Panc1 (cell line): ENCODE measurements around the gene KCNH1. TPM values are rescaled to one million over a fixed set of nuclear protein-coding genes. Genes with fewer than 3 reads are reported as not detected.

Experiments
- ATAC-seq: fragments of 200-7000 bp; cut with Tn5 transposase; 2 replicates; pipeline ENCODE4 v1.9.1; 2020; ENCODE audit warnings: mild to moderate bottlenecking, moderate library complexity
- Bru-seq: library from RNA; stranded (reverse); fragments of 400-500 nt; gene quantifications from one replicate; lab custom pipeline; 2021; lab: Mats Ljungman, UMichigan
- BruChase-seq, 2 experiments: library from RNA; stranded (reverse); fragments of 400-500 nt; gene quantifications; one replicate each; lab custom pipeline; 2021; lab: Mats Ljungman, UMichigan
- BruUV-seq: library from RNA; stranded (reverse); fragments of 400-500 nt; replicated peaks from 2 replicates; lab custom pipeline; 2021; lab: Mats Ljungman, UMichigan
- CTCF ChIA-PET: fragments of 300-600 bp; sonication (Branson Sonifier 250); formaldehyde crosslinking; loops from one replicate; lab custom pipeline; 2022; ENCODE audit warnings: antibody characterized with exemption; lab: Charles Lee
- POLR2A ChIA-PET: fragments of 300-600 bp; sonication (Branson Sonifier 250); formaldehyde crosslinking; loops from one replicate; lab custom pipeline; 2022; ENCODE audit warnings: antibody characterized with exemption; lab: Charles Lee
- DNase-seq: peaks from one replicate; pipeline ENCODE4 v3.0.0-alpha.2; 2010; ENCODE audit warnings: low read depth, low spot score
- H3K27ac ChIP-seq: 2 replicates; pipeline ENCODE4 v1.5.1; 2011; ENCODE audit warnings: mild to moderate bottlenecking, low read length, inconsistent platforms
- H3K27me3 ChIP-seq: fragments of 200-500 bp; sonication (Bioruptor generic); 2 replicates; pipeline ENCODE4 v1.6.0; 2014; ENCODE audit warnings: low read length, inconsistent platforms; ENCODE audit not compliant: control insufficient read depth, insufficient read depth
- H3K36me3 ChIP-seq: fragments of 200-500 bp; sonication (Bioruptor generic); 2 replicates; pipeline ENCODE4 v1.5.1; 2014; ENCODE audit warnings: inconsistent platforms, mild to moderate bottlenecking, low read length, moderate library complexity; ENCODE audit not compliant: control insufficient read depth, insufficient read depth
- H3K4me1 ChIP-seq: 2 replicates; pipeline ENCODE4 v1.5.1; 2011; ENCODE audit warnings: inconsistent platforms, mild to moderate bottlenecking, low read length, moderate library complexity; ENCODE audit not compliant: control insufficient read depth, insufficient read depth
- H3K4me3 ChIP-seq, 2 experiments: 2 replicates each; pipeline ENCODE4 v1.5.1; 2011 to 2012; ENCODE audit warnings: low read depth in 2 of 2, low read length in 2 of 2, mild to moderate bottlenecking in 2 of 2, inconsistent platforms in 1 of 2, moderate library complexity in 1 of 2
- H3K9me3 ChIP-seq: fragments of 200-500 bp; sonication (Bioruptor generic); 2 replicates; pipeline ENCODE4 v1.5.1; 2014; ENCODE audit warnings: low read depth, mild to moderate bottlenecking, inconsistent platforms, low read length, moderate library complexity; ENCODE audit not compliant: control insufficient read depth, insufficient read depth
- CTCF ChIP-seq: fragments of 450-650 bp; IDR thresholded peaks from 2 replicates; pipeline ENCODE4 v1.5.1; 2017; ENCODE audit warnings: mild to moderate bottlenecking
- POLR2AphosphoS5 ChIP-seq: IDR thresholded peaks from 2 replicates; pipeline ENCODE4 v1.6.1; 2012; ENCODE audit warnings: mild to moderate bottlenecking, low read depth, low read length, moderate library complexity
- REST ChIP-seq, 2 experiments: IDR thresholded peaks; 2 replicates each; pipeline ENCODE4 v1.6.1; 2011 to 2012; ENCODE audit warnings: low read depth in 2 of 2, control low read depth in 1 of 2, low read length in 1 of 2, mild to moderate bottlenecking in 1 of 2, moderate library complexity in 1 of 2; ENCODE audit not compliant: insufficient read depth in 1 of 2
- SIN3A ChIP-seq: IDR thresholded peaks from 2 replicates; pipeline ENCODE4 v1.6.1; 2012; ENCODE audit warnings: low read depth, mild to moderate bottlenecking, low read length, moderate library complexity, borderline replicate concordance; ENCODE audit not compliant: insufficient read depth
- TCF7L2 ChIP-seq: IDR thresholded peaks from 2 replicates; pipeline ENCODE4 v1.6.1; 2011; ENCODE audit warnings: mild to moderate bottlenecking, low read depth, low read length, inconsistent platforms
- in situ Hi-C: cut with HindIII; loops from 2 replicates; pipeline ENCODE4 v1.10.0; 2016; ENCODE audit warnings: low sequenced_read_pairs, low pct_unique_long_range_greater_than_20kb
- intact Hi-C: fragments of 100-400 bp; cut with micrococcal nuclease; formaldehyde crosslinking; loops from one replicate; pipeline ENCODE4 v1.10.0; 2022; ENCODE audit not compliant: unreplicated experiment
- long read RNA-seq: library from polyadenylated mRNA; unstranded; transcript quantifications from one replicate; pipeline ENCODE4 v2.0.0, GENCODE V29; 2021; ENCODE audit not compliant: unreplicated experiment
- polyA plus RNA-seq: library from polyadenylated mRNA; unstranded; fragments of >200 nt; gene quantifications from one replicate; pipeline ENCODE4 v1.2.1, GENCODE V29; 2012; ENCODE audit warnings: missing spikeins; ENCODE audit not compliant: insufficient read length
- total RNA-seq: library from RNA; stranded (reverse); gene quantifications from one replicate; pipeline ENCODE4 v1.2.1, GENCODE V29; 2021; ENCODE audit not compliant: unreplicated experiment

Gene KCNH1
- not detected for total RNA-seq
- polyA plus RNA-seq, result not detected
- Bru-seq, nascent RNA, result percentile 6 among the genes with signal in this experiment
- BruChase-seq, experiment 1, labeled RNA remaining after a 2-hour chase, result percentile 6 among the genes with signal in this experiment
- percentile 7 among the genes with signal in this experiment for BruChase-seq, experiment 2, labeled RNA remaining after a 6-hour chase
- long read RNA-seq, result 0 reads

DNA sequence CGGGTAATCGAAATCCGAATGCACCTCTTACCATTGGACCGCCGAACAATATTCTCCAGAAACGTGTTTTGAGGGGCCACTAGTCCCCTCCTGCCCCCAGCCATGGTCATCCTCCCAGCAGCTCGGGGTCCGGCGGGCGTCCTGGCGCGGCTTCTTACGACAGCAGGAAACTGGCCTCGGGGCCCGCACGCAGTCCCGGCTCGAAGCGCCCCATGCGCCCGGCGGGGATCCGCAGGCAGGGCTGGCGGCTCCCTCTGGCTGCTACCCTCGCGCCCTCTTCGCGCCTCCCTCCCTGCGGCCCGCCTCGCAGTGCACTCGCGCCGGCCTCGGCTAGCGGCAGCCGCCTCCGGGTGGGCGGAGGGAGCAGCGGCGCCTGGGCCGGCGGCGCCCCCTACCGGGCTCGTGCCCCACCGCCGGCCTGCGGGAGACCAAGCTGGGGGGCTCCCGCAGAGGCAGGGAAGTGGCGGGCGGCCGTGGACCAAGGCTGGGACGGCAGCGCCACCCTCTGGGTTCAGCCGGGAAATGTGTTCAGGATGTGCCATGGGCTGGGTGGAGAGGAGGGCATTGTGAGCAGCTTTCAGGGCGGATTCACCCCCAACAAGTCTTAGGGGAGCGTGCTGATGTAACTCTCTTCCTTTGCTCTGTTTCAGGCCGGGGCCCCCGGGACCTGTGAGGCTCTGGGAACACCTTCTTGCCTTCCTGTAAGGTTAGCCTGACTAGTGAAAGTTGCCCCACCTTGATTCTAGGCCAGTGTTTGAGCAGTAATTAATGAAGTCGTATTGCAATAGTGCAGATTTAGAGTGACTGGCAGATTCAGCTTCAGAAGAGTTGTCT is at the start of gene KCNH1:
TSS of gene KCNH1 (minus strand) at position 313 of the 834 bp plus-strand sequence. CDS start at position 110, 203 bp downstream.
- no peak for TF ChIP-seq POLR2AphosphoS5
- TF ChIP-seq CTCF, result peak; percentile 98
- no peak for TF ChIP-seq REST (IDR thresholded peaks at IDR 0.05; ENCODE audit: insufficient read depth in 1 of 2, low read depth in 2 of 2, low read length in 1 of 2)
- no peak for TF ChIP-seq TCF7L2
- no peak for TF ChIP-seq SIN3A
- Histone ChIP-seq H3K9me3 (no peaks in the 10 kb centered on the region), H3K4me1 (peaks cover 4% of the 10 kb centered on the region; the same call in 1 of the 2 replicates), H3K27ac (no peak within 1 kb of the TSS), H3K4me3 (peak within 1 kb of the TSS; percentile 39 to 49), H3K36me3 (no peaks in the 10 kb centered on the region), H3K27me3 (peaks cover 31% of the 10 kb centered on the region)
- in situ Hi-C loops (no loop called here), intact Hi-C loops (loop anchor here (1.0 to 10.0 kb wide), 3 partner anchors 429 to 727 kb away; no protein-coding TSS in a partner anchor)
- ChIA-PET POLR2A (interaction anchor here (0.6 kb wide), 1 partner anchor 1884 kb away, joined by 3 read pairs; no protein-coding TSS in a partner anchor), CTCF (interaction anchor here (0.5 to 1.5 kb wide), 7 partner anchors 29 to 1273 kb away, joined by 3 to 8 read pairs (median 3); no protein-coding TSS in a partner anchor)
- DNase-seq (no peak), ATAC-seq (peak; percentile 95)
- no TSS peak for BruUV-seq

- in situ Hi-C loops (no loop called here), intact Hi-C loops (no loop called here)
- DNase-seq (no peak), ATAC-seq (no peak)
- no peaks in the 10 kb centered on the region for H3K27me3 ChIP-seq
- TF ChIP-seq POLR2AphosphoS5 (no peak), CTCF (no peak), SIN3A (no peak), TCF7L2 (no peak), REST (IDR thresholded peaks at IDR 0.05; ENCODE audit: insufficient read depth in 1 of 2, low read depth in 2 of 2, low read length in 1 of 2) (no peak)
- no TSS peak for BruUV-seq
- CTCF ChIA-PET, result no interaction called here
- H3K36me3 ChIP-seq, result no peaks in the 10 kb centered on the region
- POLR2A ChIA-PET, result no interaction called here
- H3K27ac ChIP-seq, result no peak overlapping the region
- no peak overlapping the region for H3K4me3 ChIP-seq
- no peaks in the 10 kb centered on the region for H3K4me1 ChIP-seq
- H3K9me3 ChIP-seq, result no peaks in the 10 kb centered on the region
Measured at GRCh38 chr1:211182746-211183145, 48.8 kb upstream of the KCNH1 start.
